GM20000 (cell line): ENCODE data around the gene LIN54.

ENCODE experiments used
- DNase-seq: peaks from one replicate; pipeline ENCODE4 v3.0.0; 2012; ENCODE audit warnings: low spot score
- CTCF ChIP-seq: IDR thresholded peaks from 2 replicates; pipeline ENCODE4 v1.5.1; 2012; ENCODE audit warnings: mild to moderate bottlenecking, control low read depth; ENCODE audit errors: extremely low read depth, missing control alignments

Gene LIN54

DNA sequence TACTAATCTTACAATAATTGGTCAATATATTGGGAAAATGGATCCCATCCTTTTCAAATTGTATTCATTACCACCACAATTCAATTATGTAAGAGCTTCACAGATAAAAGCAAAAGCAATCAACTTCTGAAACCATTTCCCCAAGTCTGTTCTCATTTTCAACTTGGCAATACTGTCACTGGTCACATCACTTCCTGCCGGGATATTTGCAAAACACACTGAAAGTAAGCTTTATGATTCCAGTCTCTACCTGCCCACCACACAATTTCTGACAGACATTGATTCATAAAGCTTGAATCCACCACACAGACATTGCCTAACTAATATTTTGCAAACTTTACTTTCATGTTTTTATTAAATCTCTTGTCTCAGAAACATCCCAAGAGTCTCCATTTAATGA lies 53.6 kb downstream of the LIN54 start:
- TF ChIP-seq CTCF = no peak
- peak; percentile 17 for DNase-seq

DNA sequence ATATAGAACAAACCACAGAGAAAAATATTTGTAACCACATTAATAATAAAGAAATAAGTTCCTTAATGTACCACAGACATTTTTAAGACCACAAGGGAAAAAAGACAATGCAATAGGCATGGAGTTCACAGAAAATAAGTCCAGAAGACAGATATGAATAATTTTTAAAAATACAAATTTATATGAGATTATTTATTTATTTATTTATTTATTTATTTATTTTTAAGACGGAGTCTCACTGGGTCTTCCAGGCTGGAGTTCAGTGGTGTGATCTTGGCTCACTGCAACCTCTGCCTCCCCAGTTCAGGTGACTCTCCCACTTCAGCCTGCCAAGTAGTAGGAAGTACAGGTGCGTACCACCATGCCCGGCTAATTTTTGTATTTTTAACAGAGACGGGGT lies 56.4 kb downstream of the LIN54 start:
- no peak for DNase-seq
- TF ChIP-seq CTCF = no peak

DNA sequence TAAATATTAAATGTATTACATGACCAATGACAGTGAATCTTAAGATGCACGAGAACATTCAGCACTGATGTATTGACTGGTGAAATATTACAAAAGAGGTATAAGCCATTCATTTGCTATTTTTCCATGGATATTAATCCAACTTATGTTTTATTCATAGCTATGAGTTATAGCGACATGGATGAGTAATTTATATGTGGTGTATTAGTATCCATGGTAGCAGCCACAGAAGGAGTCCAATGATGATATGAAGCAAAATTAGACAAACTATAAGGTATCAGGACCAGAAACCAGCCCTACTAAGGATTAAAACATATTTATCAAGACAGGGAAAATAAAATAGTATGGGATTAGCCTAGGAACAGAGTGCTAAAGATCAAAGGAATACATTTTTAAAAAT lies 59.4 kb downstream of the LIN54 start:
- no peak for TF ChIP-seq CTCF
- DNase-seq = no peak

GRCh38 chr4:82948647-82949204 lies 61.9 kb downstream of the LIN54 start:
- DNase-seq = no peak
- no peak for TF ChIP-seq CTCF

DNA sequence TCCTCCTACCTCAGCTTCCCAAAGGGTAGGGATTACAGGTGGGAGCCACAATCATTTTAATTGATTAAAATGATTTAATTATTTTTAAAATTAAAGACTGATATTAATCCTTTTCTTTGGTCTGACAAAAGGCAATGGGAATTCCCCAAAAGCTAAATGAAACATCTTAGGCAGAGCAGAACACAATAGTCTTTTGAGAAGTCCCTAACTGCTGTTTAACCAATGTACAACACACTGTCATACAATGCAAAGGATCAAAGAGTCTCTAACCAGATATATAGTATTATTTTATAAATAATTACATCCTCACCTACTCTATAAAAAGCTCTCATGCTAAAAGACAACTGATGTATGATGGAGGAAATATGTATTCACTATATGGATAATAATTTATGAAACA lies 63.1 kb downstream of the LIN54 start:
- DNase-seq = peak; percentile 11
- TF ChIP-seq CTCF = no peak

GRCh38 chr4:82939414-82939813 lies 71.2 kb downstream of the LIN54 start:
- no peak for DNase-seq
- no peak for TF ChIP-seq CTCF

DNA sequence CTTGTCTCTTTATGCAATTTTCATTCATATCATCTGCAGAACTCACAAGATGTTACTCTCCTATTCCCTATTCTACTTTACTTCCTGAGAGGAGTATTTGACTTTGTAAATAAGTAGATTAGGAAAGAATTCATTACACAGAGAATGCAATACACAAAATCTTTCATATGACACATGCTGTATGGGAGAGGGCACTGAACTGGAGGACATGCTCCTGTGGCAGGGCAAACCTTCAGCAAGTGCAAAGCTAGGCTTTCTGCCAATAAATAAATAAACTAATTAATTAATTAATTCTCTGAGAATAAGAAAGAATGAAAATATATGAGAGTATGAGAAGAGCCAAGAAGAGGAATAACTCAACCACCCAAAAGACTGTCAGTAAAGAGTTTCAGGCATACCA lies 76.2 kb downstream of the LIN54 start:
- no peak for TF ChIP-seq CTCF
- no peak for DNase-seq
